DMS53 treated with DMSO at 0.1 percent for 48 hours (cell line): ENCODE measurements around the gene PIK3AP1.

Source experiments
- DNase-seq: peaks from one replicate; lab custom pipeline; 2025; ENCODE audit not compliant: unreplicated experiment; lab: John Stamatoyannopoulos, UW

The PIK3AP1 gene

GRCh38 chr10:96646301-96646700 is 74.0 kb downstream of the PIK3AP1 start:
- no peak for DNase-seq

GRCh38 chr10:96645191-96645721 is 75.1 kb downstream of the PIK3AP1 start:
- no peak for DNase-seq

- no peak for DNase-seq
Measured at GRCh38 chr10:96643920-96644319, 76.4 kb downstream of the PIK3AP1 start.

- peak; percentile 81 for DNase-seq
Measured at GRCh38 chr10:96642973-96643372, 77.3 kb downstream of the PIK3AP1 start.

GRCh38 chr10:96642530-96642929 is 77.8 kb downstream of the PIK3AP1 start:
- DNase-seq, result no peak

GRCh38 chr10:96641396-96642295 is 78.7 kb downstream of the PIK3AP1 start:
- DNase-seq, result no peak

- no peak for DNase-seq
Measured at GRCh38 chr10:96639899-96640298, 80.4 kb downstream of the PIK3AP1 start.

GRCh38 chr10:96638696-96639095 is 81.6 kb downstream of the PIK3AP1 start:
- DNase-seq, result no peak

- no peak for DNase-seq
Measured at GRCh38 chr10:96638120-96638519, 82.2 kb downstream of the PIK3AP1 start.

GRCh38 chr10:96637709-96638108 is 82.6 kb downstream of the PIK3AP1 start:
- DNase-seq, result no peak

GRCh38 chr10:96636551-96636950 is 83.8 kb downstream of the PIK3AP1 start:
- no peak for DNase-seq

- peak; percentile 72 for DNase-seq
Measured at GRCh38 chr10:96632974-96633710, 87.2 kb downstream of the PIK3AP1 start.

GRCh38 chr10:96627292-96627691 is 93.0 kb downstream of the PIK3AP1 start:
- no peak for DNase-seq

GRCh38 chr10:96626795-96627194 is 93.5 kb downstream of the PIK3AP1 start:
- no peak for DNase-seq

GRCh38 chr10:96625173-96625572 is 95.1 kb downstream of the PIK3AP1 start:
- DNase-seq, result no peak

GRCh38 chr10:96622013-96622787 is 98.1 kb downstream of the PIK3AP1 start:
- DNase-seq, result no peak

GRCh38 chr10:96619796-96620773 is 100.2 kb downstream of the PIK3AP1 start:
- peak; percentile 41 for DNase-seq

- no peak for DNase-seq
Measured at GRCh38 chr10:96619120-96619519, 101.2 kb downstream of the PIK3AP1 start.

GRCh38 chr10:96618653-96619052 is 101.7 kb downstream of the PIK3AP1 start:
- no peak for DNase-seq

- no peak for DNase-seq
Measured at GRCh38 chr10:96616961-96617360, 103.4 kb downstream of the PIK3AP1 start.
